SK-N-MC (cell line): Measurements from ENCODE around the gene ANKRD36.
"Not testable (repeated sequence)": the region's sequence is repeated elsewhere in the genome, so short reads cannot be mapped to it uniquely, and the experiment has no call there.

Source experiments
- DNase-seq: peaks from one replicate; pipeline ENCODE4 v3.0.0-alpha.2; 2011; ENCODE audit warnings: low read depth, low spot score
- H3K27ac ChIP-seq: fragments of 200-600 bp; sonication (generic); 2 replicates; pipeline ENCODE4 v1.5.1; 2016; ENCODE audit warnings: mixed run types
- H3K36me3 ChIP-seq: fragments of 200-600 bp; sonication (generic); 2 replicates; pipeline ENCODE4 v1.6.1; 2017; ENCODE audit warnings: antibody characterized with exemption, low read length, mixed read lengths; ENCODE audit not compliant: insufficient read depth
- H3K4me3 ChIP-seq: fragments of 200-600 bp; sonication (generic); 2 replicates; pipeline ENCODE4 v1.5.1; 2016
- H3K9ac ChIP-seq: fragments of 200-600 bp; sonication (generic); 2 replicates; pipeline ENCODE4 v1.8.0; 2017; ENCODE audit warnings: mixed run types, mixed read lengths; ENCODE audit not compliant: insufficient read length
- H3K9me3 ChIP-seq: fragments of 200-600 bp; sonication (generic); 2 replicates; pipeline ENCODE4 v1.6.1; 2017; ENCODE audit warnings: low read depth, mild to moderate bottlenecking, antibody characterized with exemption, low read length, moderate library complexity, mixed read lengths
- EZH2 ChIP-seq: fragments of 200-600 bp; sonication (generic); IDR thresholded peaks from one replicate; pipeline ENCODE4 v1.6.1; 2017; ENCODE audit warnings: antibody characterized with exemption
- FOXP2 ChIP-seq: optimal IDR thresholded peaks from 2 replicates; pipeline ENCODE3; 2011; ENCODE audit warnings: mild to moderate bottlenecking, moderate library complexity; ENCODE audit not compliant: insufficient read depth; ENCODE audit errors: extremely low read length, control extremely low read depth
- POLR2AphosphoS5 ChIP-seq: IDR thresholded peaks from 2 replicates; pipeline ENCODE4 v1.6.1; 2012; ENCODE audit warnings: mild to moderate bottlenecking, low read depth, low read length, borderline replicate concordance

Gene ANKRD36

GRCh38 chr2:97113050-97113881, at the start of gene ANKRD36:
TSS of gene ANKRD36 (plus strand) at chr2:97113153. CDS start at chr2:97113740, 587 bp downstream.
- DNase-seq, H3K9me3 ChIP-seq, H3K27ac ChIP-seq, H3K36me3 ChIP-seq: not testable (repeated sequence)
- Histone ChIP-seq H3K4me3 (peak within 1 kb of the TSS; percentile 86), H3K9ac (peak within 1 kb of the TSS; percentile 57)
- peak; percentile 44; the same call in 1 of the 2 replicates for TF ChIP-seq POLR2AphosphoS5

GRCh38 chr2:97066030-97066429, 46.9 kb upstream of the ANKRD36 start:
- not testable (repeated sequence) for DNase-seq, H3K27ac ChIP-seq, H3K9ac ChIP-seq, H3K36me3 ChIP-seq, H3K9me3 ChIP-seq, H3K4me3 ChIP-seq

- Histone ChIP-seq H3K9ac (no peak overlapping the region), H3K27ac (no peak overlapping the region), H3K4me3 (no peak overlapping the region), H3K9me3 (no peaks in the 10 kb centered on the region), H3K36me3 (no peaks in the 10 kb centered on the region)
- TF ChIP-seq POLR2AphosphoS5 (no peak), EZH2 (no peak), FOXP2 (no peak)
- no peak for DNase-seq
These were observed 45.5 kb upstream of the ANKRD36 start for GRCh38 chr2:97067279-97068004.

GRCh38 chr2:97068074-97068473, 44.9 kb upstream of the ANKRD36 start:
- no peak for DNase-seq
- Histone ChIP-seq H3K27ac (no peak overlapping the region), H3K9me3 (no peaks in the 10 kb centered on the region), H3K36me3 (no peaks in the 10 kb centered on the region), H3K9ac (no peak overlapping the region), H3K4me3 (no peak overlapping the region)
- no peak for TF ChIP-seq EZH2
- no peak for TF ChIP-seq POLR2AphosphoS5
- TF ChIP-seq FOXP2 = no peak

GRCh38 chr2:97068722-97069121, 44.2 kb upstream of the ANKRD36 start:
- not testable (repeated sequence) for H3K27ac ChIP-seq, H3K9ac ChIP-seq, H3K36me3 ChIP-seq, H3K4me3 ChIP-seq, DNase-seq, H3K9me3 ChIP-seq

- not testable (repeated sequence) for H3K9me3 ChIP-seq, H3K9ac ChIP-seq, H3K27ac ChIP-seq, H3K36me3 ChIP-seq, H3K4me3 ChIP-seq, DNase-seq
These were observed 42.0 kb upstream of the ANKRD36 start for GRCh38 chr2:97070915-97071314.

GRCh38 chr2:97077213-97077612, 35.7 kb upstream of the ANKRD36 start:
- not testable (repeated sequence) for H3K9ac ChIP-seq, H3K27ac ChIP-seq, DNase-seq, H3K36me3 ChIP-seq, H3K9me3 ChIP-seq, H3K4me3 ChIP-seq

GRCh38 chr2:97080855-97081254, 32.1 kb upstream of the ANKRD36 start:
- H3K4me3 ChIP-seq, H3K9me3 ChIP-seq, H3K9ac ChIP-seq, H3K27ac ChIP-seq, DNase-seq, H3K36me3 ChIP-seq: not testable (repeated sequence)

- H3K9ac ChIP-seq, H3K9me3 ChIP-seq, H3K4me3 ChIP-seq, H3K36me3 ChIP-seq, DNase-seq, H3K27ac ChIP-seq: not testable (repeated sequence)
These were observed 30.7 kb upstream of the ANKRD36 start for GRCh38 chr2:97082206-97082605.

- H3K27ac ChIP-seq, DNase-seq, H3K36me3 ChIP-seq, H3K9ac ChIP-seq, H3K9me3 ChIP-seq, H3K4me3 ChIP-seq: not testable (repeated sequence)
These were observed 29.4 kb upstream of the ANKRD36 start for GRCh38 chr2:97083516-97083915.

GRCh38 chr2:97085093-97085492, 27.9 kb upstream of the ANKRD36 start:
- H3K36me3 ChIP-seq, H3K4me3 ChIP-seq, H3K27ac ChIP-seq, H3K9me3 ChIP-seq, H3K9ac ChIP-seq, DNase-seq: not testable (repeated sequence)

- DNase-seq, H3K36me3 ChIP-seq, H3K27ac ChIP-seq, H3K9ac ChIP-seq, H3K4me3 ChIP-seq, H3K9me3 ChIP-seq: not testable (repeated sequence)
These were observed 24.2 kb upstream of the ANKRD36 start for GRCh38 chr2:97088706-97089105.

- not testable (repeated sequence) for H3K27ac ChIP-seq
These were observed 20.0 kb upstream of the ANKRD36 start for GRCh38 chr2:97092946-97093345.

More at GRCh38 chr2:97092946-97093345, 20.0 kb upstream of the ANKRD36 start:
- not testable (repeated sequence) for DNase-seq, H3K9me3 ChIP-seq, H3K4me3 ChIP-seq, H3K36me3 ChIP-seq, H3K9ac ChIP-seq
